Measurements from ENCODE around the gene RNF212.
"Not testable (repeated sequence)": the region's sequence is repeated elsewhere in the genome, so short reads cannot be mapped to it uniquely, and the experiment has no call there.

Gene RNF212

GRCh38 chr4:1062419-1062818 is 50.9 kb downstream of the RNF212 start:
- DNase-seq: no peak

GRCh38 chr4:1061760-1062159 is 51.6 kb downstream of the RNF212 start:
- no peak for DNase-seq

GRCh38 chr4:1061056-1061700 is 52.2 kb downstream of the RNF212 start:
- DNase-seq: no peak

GRCh38 chr4:1060621-1061020 is 52.7 kb downstream of the RNF212 start:
- DNase-seq: no peak

- no peak for DNase-seq
Measured at GRCh38 chr4:1060121-1060520, 53.2 kb downstream of the RNF212 start.

- DNase-seq: no peak
Measured at GRCh38 chr4:1058997-1059665, 54.2 kb downstream of the RNF212 start.

GRCh38 chr4:1058198-1058996 is 55.0 kb downstream of the RNF212 start:
- DNase-seq: no peak

GRCh38 chr4:1057403-1057745 is 56.0 kb downstream of the RNF212 start:
- DNase-seq: no peak

GRCh38 chr4:1056671-1057402 is 56.5 kb downstream of the RNF212 start:
- DNase-seq: no peak

- DNase-seq: no peak
Measured at GRCh38 chr4:1055721-1056590, 57.4 kb downstream of the RNF212 start.

GRCh38 chr4:1055243-1055701 is 58.1 kb downstream of the RNF212 start:
- DNase-seq: not testable (repeated sequence)

GRCh38 chr4:1054696-1055242 is 58.6 kb downstream of the RNF212 start:
- DNase-seq: not testable (repeated sequence)

- DNase-seq: not testable (repeated sequence)
Measured at GRCh38 chr4:1053891-1054290, 59.5 kb downstream of the RNF212 start.

- no peak for DNase-seq
Measured at GRCh38 chr4:1053080-1053661, 60.2 kb downstream of the RNF212 start.

- DNase-seq: no peak
Measured at GRCh38 chr4:1052231-1052671, 61.1 kb downstream of the RNF212 start.

GRCh38 chr4:1051472-1051871 is 61.9 kb downstream of the RNF212 start:
- DNase-seq: no peak

- DNase-seq: no peak
Measured at GRCh38 chr4:1050486-1051213, 62.7 kb downstream of the RNF212 start.

- no peak for DNase-seq
Measured at GRCh38 chr4:1049591-1049905, 63.8 kb downstream of the RNF212 start.

GRCh38 chr4:1048773-1049590 is 64.4 kb downstream of the RNF212 start:
- DNase-seq: no peak
